WTC11 (cell line): ENCODE data around the gene ZP2. TPM values are rescaled to one million over a fixed set of nuclear protein-coding genes. Genes with fewer than 3 reads are reported as not detected.

Experiments used
- ATAC-seq: fragments of 200-7000 bp; cut with Tn5 transposase; 2 replicates; pipeline ENCODE4 v1.10.0; 2021; ENCODE audit warnings: mild to moderate bottlenecking, moderate library complexity
- CTCF ChIA-PET: fragments of 300-600 bp; sonication (Branson Sonifier 250); formaldehyde crosslinking; loops from one replicate; lab custom pipeline; 2021; ENCODE audit warnings: antibody characterized with exemption; lab: Charles Lee
- POLR2A ChIA-PET: fragments of 350-600 bp; sonication (Branson Sonifier 250); formaldehyde crosslinking; loops from one replicate; lab custom pipeline; 2021; ENCODE audit warnings: antibody characterized with exemption; lab: Charles Lee
- DNase-seq: peaks from one replicate; pipeline ENCODE4 v3.0.0; 2021; ENCODE audit warnings: low spot score
- H3K27ac Mint-ChIP-seq: 2 replicates; pipeline ENCODE4 v1.8.0; 2021; ENCODE audit warnings: mixed read lengths
- H3K27me3 Mint-ChIP-seq: 2 replicates; pipeline ENCODE4 v1.8.0; 2021; ENCODE audit warnings: low read depth, mild to moderate bottlenecking, moderate library complexity, mixed read lengths
- H3K36me3 Mint-ChIP-seq: 2 replicates; pipeline ENCODE4 v1.8.0; 2021; ENCODE audit warnings: mixed read lengths
- H3K4me1 Mint-ChIP-seq: 2 replicates; pipeline ENCODE4 v1.8.0; 2022; ENCODE audit warnings: mixed read lengths
- H3K4me3 Mint-ChIP-seq: 2 replicates; pipeline ENCODE4 v1.8.0; 2021; ENCODE audit warnings: mild to moderate bottlenecking, moderate library complexity, mixed read lengths
- H3K9me3 Mint-ChIP-seq: 2 replicates; pipeline ENCODE4 v1.8.0; 2021; ENCODE audit warnings: mixed read lengths
- AFF4 ChIP-seq: sonication (generic); formaldehyde crosslinking; IDR thresholded peaks from 2 replicates; pipeline ENCODE4 v1.8.1; 2023; ENCODE audit warnings: mild to moderate bottlenecking, missing genetic modification reagents, borderline replicate concordance
- AR ChIP-seq: fragments of 250-450 bp; sonication (Bioruptor Pico); IDR thresholded peaks from 2 replicates; pipeline ENCODE4 v1.9.0; 2021; ENCODE audit warnings: mild to moderate bottlenecking
- CBFB ChIP-seq: sonication (generic); formaldehyde crosslinking; IDR thresholded peaks from 2 replicates; pipeline ENCODE4 v1.8.1; 2022; ENCODE audit warnings: mild to moderate bottlenecking, low read depth, missing genetic modification reagents
- ELF4 ChIP-seq: sonication (generic); formaldehyde crosslinking; IDR thresholded peaks from 2 replicates; pipeline ENCODE4 v1.8.1; 2022; ENCODE audit warnings: low read depth, mild to moderate bottlenecking, moderate library complexity, missing genetic modification reagents
- HMGA2 ChIP-seq: fragments of 250-450 bp; sonication (Bioruptor Pico); IDR thresholded peaks from 2 replicates; pipeline ENCODE4 v1.4.0; 2021; ENCODE audit warnings: mild to moderate bottlenecking, moderate library complexity
- IRF1 ChIP-seq: sonication (generic); formaldehyde crosslinking; IDR thresholded peaks from 2 replicates; pipeline ENCODE4 v1.8.0; 2023; ENCODE audit warnings: missing genetic modification reagents
- PREB ChIP-seq: sonication (generic); formaldehyde crosslinking; IDR thresholded peaks from 2 replicates; pipeline ENCODE4 v1.8.1; 2022; ENCODE audit warnings: mild to moderate bottlenecking, missing genetic modification reagents, moderate library complexity, borderline replicate concordance
- PRRX2 ChIP-seq: fragments of 250-450 bp; sonication (Bioruptor Pico); IDR thresholded peaks from 2 replicates; pipeline ENCODE4 v1.8.0; 2021; ENCODE audit warnings: mild to moderate bottlenecking
- RORB ChIP-seq: fragments of 250-450 bp; sonication (Bioruptor Pico); IDR thresholded peaks from 2 replicates; pipeline ENCODE4 v1.9.0; 2021; ENCODE audit warnings: mild to moderate bottlenecking
- ZMAT4 ChIP-seq: fragments of 250-450 bp; sonication (Bioruptor Pico); IDR thresholded peaks from 2 replicates; pipeline ENCODE4 v1.9.0; 2021; ENCODE audit warnings: mild to moderate bottlenecking
- ZNF219 ChIP-seq: sonication (generic); formaldehyde crosslinking; IDR thresholded peaks from 2 replicates; pipeline ENCODE4 v1.8.0; 2023; ENCODE audit warnings: missing genetic modification reagents, mild to moderate bottlenecking, borderline replicate concordance
- ZNF263 ChIP-seq: sonication (generic); formaldehyde crosslinking; IDR thresholded peaks from 2 replicates; pipeline ENCODE4 v1.8.1; 2022; ENCODE audit warnings: low read depth, mild to moderate bottlenecking, moderate library complexity, missing genetic modification reagents
- total RNA-seq: library from RNA; stranded (reverse); gene quantifications from 3 replicates; pipeline ENCODE4 v1.2.3, GENCODE V29; 2021
- TF ChIP-seq, protein P1 (sequence below): fragments of 250-450 bp; sonication (Bioruptor Pico); conservative IDR thresholded peaks from 2 replicates; pipeline ENCODE4 v1.9.0; 2021; ENCODE audit warnings: mild to moderate bottlenecking
- TF ChIP-seq, protein P2 (sequence below): sonication (generic); formaldehyde crosslinking; conservative IDR thresholded peaks from 2 replicates; pipeline ENCODE4 v1.8.1; 2023; ENCODE audit warnings: mild to moderate bottlenecking, low read depth, missing genetic modification reagents, moderate library complexity
- TF ChIP-seq, protein P3 (sequence below): fragments of 250-450 bp; sonication (Bioruptor Pico); IDR thresholded peaks from 2 replicates; pipeline ENCODE4 v1.9.0; 2021; ENCODE audit warnings: moderate library complexity, mild to moderate bottlenecking, inconsistent platforms, borderline replicate concordance
- TF ChIP-seq, protein P4 (sequence below): sonication (generic); formaldehyde crosslinking; IDR thresholded peaks from 2 replicates; pipeline ENCODE4 v1.8.1; 2022; ENCODE audit warnings: low read depth, missing genetic modification reagents, borderline replicate concordance
- TF ChIP-seq, protein P5 (sequence below): fragments of 250-450 bp; sonication (Bioruptor Pico); IDR thresholded peaks from 2 replicates; pipeline ENCODE4 v1.8.0; 2021; ENCODE audit warnings: mild to moderate bottlenecking

The ZP2 gene
- total RNA-seq, 1 experiment from 2014 or later, result 0.07 TPM

- TF ChIP-seq, protein P1, sequence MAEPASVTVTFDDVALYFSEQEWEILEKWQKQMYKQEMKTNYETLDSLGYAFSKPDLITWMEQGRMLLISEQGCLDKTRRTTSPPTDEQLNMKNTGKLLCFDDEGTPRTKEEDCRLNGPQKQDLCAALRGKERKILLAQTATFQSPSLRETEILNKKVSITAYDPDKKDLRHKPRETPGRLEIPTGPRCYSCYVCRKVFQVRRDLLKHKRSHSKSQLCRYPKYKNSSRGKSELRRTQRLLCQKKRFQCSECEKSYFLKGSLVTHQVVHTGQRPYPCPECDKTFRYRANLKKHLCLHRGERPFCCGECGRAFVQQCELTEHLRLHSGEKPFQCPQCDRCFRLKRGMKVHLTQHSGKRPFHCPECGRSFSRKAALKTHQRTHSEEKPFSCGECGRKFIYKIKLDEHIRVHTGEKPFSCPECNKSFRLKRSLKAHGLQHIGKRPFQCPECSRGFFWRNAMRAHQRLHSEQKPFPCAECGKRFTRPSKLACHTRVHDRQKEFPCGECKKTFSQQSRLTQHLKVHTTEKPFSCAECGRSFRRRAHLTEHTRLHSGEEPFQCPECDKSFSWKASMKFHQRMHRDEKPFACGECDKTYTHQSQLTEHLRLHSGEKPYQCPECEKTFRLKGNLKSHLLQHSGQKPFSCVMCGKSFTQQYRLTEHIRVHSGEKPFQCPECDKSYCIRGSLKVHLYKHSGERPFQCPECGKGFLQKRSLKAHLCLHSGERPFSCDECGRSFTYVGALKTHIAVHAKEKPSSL, result no peak
- TF ChIP-seq AFF4 (CRISPR knock-in tag), result no peak
- TF ChIP-seq, protein P2, sequence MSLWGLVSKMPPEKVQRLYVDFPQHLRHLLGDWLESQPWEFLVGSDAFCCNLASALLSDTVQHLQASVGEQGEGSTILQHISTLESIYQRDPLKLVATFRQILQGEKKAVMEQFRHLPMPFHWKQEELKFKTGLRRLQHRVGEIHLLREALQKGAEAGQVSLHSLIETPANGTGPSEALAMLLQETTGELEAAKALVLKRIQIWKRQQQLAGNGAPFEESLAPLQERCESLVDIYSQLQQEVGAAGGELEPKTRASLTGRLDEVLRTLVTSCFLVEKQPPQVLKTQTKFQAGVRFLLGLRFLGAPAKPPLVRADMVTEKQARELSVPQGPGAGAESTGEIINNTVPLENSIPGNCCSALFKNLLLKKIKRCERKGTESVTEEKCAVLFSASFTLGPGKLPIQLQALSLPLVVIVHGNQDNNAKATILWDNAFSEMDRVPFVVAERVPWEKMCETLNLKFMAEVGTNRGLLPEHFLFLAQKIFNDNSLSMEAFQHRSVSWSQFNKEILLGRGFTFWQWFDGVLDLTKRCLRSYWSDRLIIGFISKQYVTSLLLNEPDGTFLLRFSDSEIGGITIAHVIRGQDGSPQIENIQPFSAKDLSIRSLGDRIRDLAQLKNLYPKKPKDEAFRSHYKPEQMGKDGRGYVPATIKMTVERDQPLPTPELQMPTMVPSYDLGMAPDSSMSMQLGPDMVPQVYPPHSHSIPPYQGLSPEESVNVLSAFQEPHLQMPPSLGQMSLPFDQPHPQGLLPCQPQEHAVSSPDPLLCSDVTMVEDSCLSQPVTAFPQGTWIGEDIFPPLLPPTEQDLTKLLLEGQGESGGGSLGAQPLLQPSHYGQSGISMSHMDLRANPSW (CRISPR knock-in tag), result no peak
- TF ChIP-seq, protein P3, sequence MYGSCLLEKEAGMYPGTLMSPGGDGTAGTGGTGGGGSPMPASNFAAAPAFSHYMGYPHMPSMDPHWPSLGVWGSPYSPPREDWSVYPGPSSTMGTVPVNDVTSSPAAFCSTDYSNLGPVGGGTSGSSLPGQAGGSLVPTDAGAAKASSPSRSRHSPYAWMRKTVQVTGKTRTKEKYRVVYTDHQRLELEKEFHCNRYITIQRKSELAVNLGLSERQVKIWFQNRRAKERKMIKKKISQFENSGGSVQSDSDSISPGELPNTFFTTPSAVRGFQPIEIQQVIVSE (CRISPR knock-in tag), result no peak
Measured at GRCh38 chr16:21162661-21163151, 48.7 kb downstream of the ZP2 start (continued).

- POLR2A ChIA-PET, result no interaction called here
- CTCF ChIA-PET, result interaction anchor here (1.0 kb wide), 1 partner anchor 139 kb away, joined by 6 read pairs; no protein-coding TSS in a partner anchor
- H3K4me1 Mint-ChIP-seq, result peaks cover 28% of the 10 kb centered on the region
- ATAC-seq, result no peak
- H3K4me3 Mint-ChIP-seq, result no peak overlapping the region
- no peak for DNase-seq
- H3K27ac Mint-ChIP-seq, result no peak overlapping the region
- H3K36me3 Mint-ChIP-seq, result peaks cover 39% of the 10 kb centered on the region
- H3K27me3 Mint-ChIP-seq, result peaks cover 9% of the 10 kb centered on the region
- H3K9me3 Mint-ChIP-seq, result no peaks in the 10 kb centered on the region
- TF ChIP-seq CBFB (no peak), PREB (no peak), ZNF219 (CRISPR knock-in tag) (no peak), HMGA2 (no peak), ZMAT4 (CRISPR knock-in tag) (no peak), PRRX2 (CRISPR knock-in tag) (no peak), IRF1 (CRISPR knock-in tag) (no peak), AR (CRISPR knock-in tag) (no peak), RORB (CRISPR knock-in tag) (no peak), ZNF263 (CRISPR knock-in tag) (no peak), ELF4 (no peak)
- TF ChIP-seq, protein P4, sequence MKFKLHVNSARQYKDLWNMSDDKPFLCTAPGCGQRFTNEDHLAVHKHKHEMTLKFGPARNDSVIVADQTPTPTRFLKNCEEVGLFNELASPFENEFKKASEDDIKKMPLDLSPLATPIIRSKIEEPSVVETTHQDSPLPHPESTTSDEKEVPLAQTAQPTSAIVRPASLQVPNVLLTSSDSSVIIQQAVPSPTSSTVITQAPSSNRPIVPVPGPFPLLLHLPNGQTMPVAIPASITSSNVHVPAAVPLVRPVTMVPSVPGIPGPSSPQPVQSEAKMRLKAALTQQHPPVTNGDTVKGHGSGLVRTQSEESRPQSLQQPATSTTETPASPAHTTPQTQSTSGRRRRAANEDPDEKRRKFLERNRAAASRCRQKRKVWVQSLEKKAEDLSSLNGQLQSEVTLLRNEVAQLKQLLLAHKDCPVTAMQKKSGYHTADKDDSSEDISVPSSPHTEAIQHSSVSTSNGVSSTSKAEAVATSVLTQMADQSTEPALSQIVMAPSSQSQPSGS, result no peak
- TF ChIP-seq, protein P5, sequence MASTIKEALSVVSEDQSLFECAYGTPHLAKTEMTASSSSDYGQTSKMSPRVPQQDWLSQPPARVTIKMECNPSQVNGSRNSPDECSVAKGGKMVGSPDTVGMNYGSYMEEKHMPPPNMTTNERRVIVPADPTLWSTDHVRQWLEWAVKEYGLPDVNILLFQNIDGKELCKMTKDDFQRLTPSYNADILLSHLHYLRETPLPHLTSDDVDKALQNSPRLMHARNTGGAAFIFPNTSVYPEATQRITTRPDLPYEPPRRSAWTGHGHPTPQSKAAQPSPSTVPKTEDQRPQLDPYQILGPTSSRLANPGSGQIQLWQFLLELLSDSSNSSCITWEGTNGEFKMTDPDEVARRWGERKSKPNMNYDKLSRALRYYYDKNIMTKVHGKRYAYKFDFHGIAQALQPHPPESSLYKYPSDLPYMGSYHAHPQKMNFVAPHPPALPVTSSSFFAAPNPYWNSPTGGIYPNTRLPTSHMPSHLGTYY (CRISPR knock-in tag), result no peak
Measured at GRCh38 chr16:21161211-21161610, 50.2 kb downstream of the ZP2 start.
